DMS 273 (cell line): ENCODE results near the gene CD40.
"Not testable (repeated sequence)": the region's sequence is repeated elsewhere in the genome, so short reads cannot be mapped to it uniquely, and the experiment has no call there.

Source experiments
- DNase-seq: peaks from one replicate; lab custom pipeline; 2025; ENCODE audit not compliant: unreplicated experiment; lab: John Stamatoyannopoulos, UW

The CD40 gene

GRCh38 chr20:46091622-46092535 is 26.2 kb upstream of the CD40 start:
- DNase-seq: not testable (repeated sequence)

- DNase-seq: no peak
Measured at GRCh38 chr20:46093531-46093930, 24.6 kb upstream of the CD40 start.

GRCh38 chr20:46099491-46100287 is 18.4 kb upstream of the CD40 start:
- DNase-seq: no peak

- DNase-seq: not testable (repeated sequence)
Measured at GRCh38 chr20:46100444-46100843, 17.7 kb upstream of the CD40 start.

- no peak for DNase-seq
Measured at GRCh38 chr20:46100988-46101387, 17.1 kb upstream of the CD40 start.

- no peak for DNase-seq
Measured at GRCh38 chr20:46101957-46102356, 16.2 kb upstream of the CD40 start.

- DNase-seq: no peak
Measured at GRCh38 chr20:46102940-46103339, 15.2 kb upstream of the CD40 start.

- DNase-seq: no peak
Measured at GRCh38 chr20:46104262-46104661, 13.9 kb upstream of the CD40 start.

GRCh38 chr20:46107061-46107460 is 11.1 kb upstream of the CD40 start:
- DNase-seq: no peak

- DNase-seq: no peak
Measured at GRCh38 chr20:46108435-46108841, 9.7 kb upstream of the CD40 start.

GRCh38 chr20:46108976-46109375 is 9.1 kb upstream of the CD40 start:
- DNase-seq: no peak

- peak; percentile 48 for DNase-seq
Measured at GRCh38 chr20:46111028-46111835, 6.9 kb upstream of the CD40 start.

GRCh38 chr20:46111836-46112212 is 6.3 kb upstream of the CD40 start:
- no peak for DNase-seq

GRCh38 chr20:46112430-46113112 is 5.5 kb upstream of the CD40 start:
- no peak for DNase-seq

- DNase-seq: no peak
Measured at GRCh38 chr20:46113113-46113470, 5.0 kb upstream of the CD40 start.

GRCh38 chr20:46114449-46114848 is 3.7 kb upstream of the CD40 start:
- DNase-seq: no peak

- peak; percentile 42 for DNase-seq
Measured at GRCh38 chr20:46118481-46119020, 437 bp downstream of the CD40 start.

- DNase-seq: no peak
Measured at GRCh38 chr20:46119028-46119546, 973 bp downstream of the CD40 start.

- no peak for DNase-seq
Measured at GRCh38 chr20:46119547-46119946, 1.4 kb downstream of the CD40 start.

GRCh38 chr20:46120136-46120535 is 2.0 kb downstream of the CD40 start:
- DNase-seq: no peak
